Endothelial cell of umbilical vein (primary cell): Measurements from ENCODE around the gene HEATR5A. TPM values are rescaled to one million over a fixed set of nuclear protein-coding genes. Genes with fewer than 3 reads are reported as not detected.

Source experiments
- BruUV-seq: library from RNA; stranded (reverse); fragments of 400-500 nt; replicated peaks from 2 replicates; lab custom pipeline; 2021; lab: Mats Ljungman, UMichigan
- CTCF ChIA-PET: fragments of 300-600, 350-600 bp; sonication (Branson Sonifier 250); formaldehyde crosslinking; loops from one replicate; lab custom pipeline; 2021; ENCODE audit warnings: antibody characterized with exemption, inconsistent platforms; lab: Charles Lee
- POLR2A ChIA-PET: fragments of 300-600, 350-600 bp; sonication (Branson Sonifier 250); formaldehyde crosslinking; loops from one replicate; lab custom pipeline; 2021; ENCODE audit warnings: antibody characterized with exemption, inconsistent platforms; lab: Charles Lee
- DNase-seq: peaks from one replicate; pipeline ENCODE4 v3.0.0-alpha.2; 2011; ENCODE audit warnings: low read depth, low spot score
- FAIRE-seq: peaks from 2 replicates; lab custom pipeline; 2011; peaks lifted over from hg19 to GRCh38; lab: Jason Lieb, UNC
- H2AFZ ChIP-seq: 2 replicates; pipeline ENCODE4 v1.6.0; 2012; ENCODE audit warnings: low read depth, low read length, control low read depth, inconsistent platforms
- H3K27ac ChIP-seq: 2 replicates; pipeline ENCODE4 v1.5.1; 2011; ENCODE audit warnings: low read depth, mild to moderate bottlenecking, control low read depth, low read length, moderate library complexity; ENCODE audit not compliant: insufficient read depth
- H3K27me3 ChIP-seq, 2 experiments: 2 replicates each; pipeline versions ENCODE4 v1.6.0 to v1.6.1; 2011; ENCODE audit warnings: low read length in 2 of 2, mixed read lengths in 1 of 2; ENCODE audit not compliant: control insufficient read depth in 2 of 2, insufficient read depth in 2 of 2
- H3K36me3 ChIP-seq, 2 experiments: 2 replicates in 1 of 2; 3 replicates in 1 of 2; pipeline ENCODE4 v1.5.1; 2011; ENCODE audit warnings: low read length in 2 of 2, mild to moderate bottlenecking in 1 of 2, moderate library complexity in 1 of 2; ENCODE audit not compliant: control insufficient read depth in 2 of 2, insufficient read depth in 2 of 2; ENCODE audit errors: extremely low read depth in 1 of 2
- H3K4me1 ChIP-seq: 3 replicates; pipeline ENCODE4 v1.5.1; 2011; ENCODE audit warnings: mild to moderate bottlenecking, low read length; ENCODE audit not compliant: control insufficient read depth, insufficient read depth; ENCODE audit errors: extremely low read depth
- H3K4me2 ChIP-seq: 2 replicates; pipeline ENCODE4 v1.6.1; 2011; ENCODE audit warnings: low read length, control low read depth, mixed read lengths; ENCODE audit not compliant: insufficient read depth
- H3K4me3 ChIP-seq, 3 experiments: fragments of 200-600 bp in 1 of 3; sonication (generic), shearing (Covaris generic) in 1 of 3; replicated peaks in 1 of 3; 2 replicates each; pipeline ENCODE4 v1.5.1; 2011 to 2016; ENCODE audit warnings: control low read depth in 3 of 3, low read length in 3 of 3, mild to moderate bottlenecking in 2 of 3, inconsistent platforms in 1 of 3, low read depth in 1 of 3, moderate library complexity in 1 of 3; ENCODE audit not compliant: insufficient read depth in 1 of 3
- H3K79me2 ChIP-seq: 2 replicates; pipeline ENCODE4 v1.6.0; 2012; ENCODE audit warnings: low read length, inconsistent platforms; ENCODE audit not compliant: control insufficient read depth, insufficient read depth
- H3K9ac ChIP-seq: replicated peaks from 2 replicates; pipeline ENCODE3; 2011; ENCODE audit warnings: low read length, control low read depth; ENCODE audit not compliant: insufficient read depth; ENCODE audit errors: extremely low read depth
- H3K9me1 ChIP-seq: replicated peaks from 3 replicates; pipeline ENCODE4 v1.6.0; 2011; ENCODE audit warnings: mild to moderate bottlenecking, low read length; ENCODE audit not compliant: control insufficient read depth, insufficient read depth; ENCODE audit errors: extremely low read depth
- H3K9me3 ChIP-seq: replicated peaks from 2 replicates; pipeline ENCODE4 v1.5.1; 2012; ENCODE audit warnings: low read length, inconsistent platforms; ENCODE audit not compliant: control insufficient read depth, insufficient read depth
- H4K20me1 ChIP-seq: replicated peaks from 2 replicates; pipeline ENCODE3; 2011; ENCODE audit warnings: mild to moderate bottlenecking, low read length; ENCODE audit not compliant: control insufficient read depth, insufficient read depth; ENCODE audit errors: extremely low read depth
- CTCF ChIP-seq, 2 donors: IDR thresholded peaks; 1 replicate in 1 of 2; 2 replicates in 1 of 2; pipeline ENCODE4 v1.5.1; 2011; ENCODE audit warnings: low read length in 2 of 2, mild to moderate bottlenecking in 2 of 2, moderate library complexity in 2 of 2, control low read depth in 1 of 2, inconsistent platforms in 1 of 2, low read depth in 1 of 2; ENCODE audit not compliant: insufficient read depth in 1 of 2; ENCODE audit errors: extremely low read depth in 1 of 2
- JUN ChIP-seq: IDR thresholded peaks from 2 replicates; pipeline ENCODE4 v1.6.1; 2011; ENCODE audit warnings: borderline replicate concordance, low read depth; ENCODE audit not compliant: insufficient read length, insufficient read depth
- dilution Hi-C: fragments of 300-500 bp; cut with MboI; formaldehyde crosslinking; loops from one replicate; pipeline ENCODE4 v1.15.0; 2019; ENCODE audit warnings: low sequenced_read_pairs; ENCODE audit not compliant: extremely low pct_ligation_motif_present
- intact Hi-C: fragments of 100-400 bp; cut with micrococcal nuclease; formaldehyde crosslinking; loops from one replicate; pipeline ENCODE4 v1.10.0; 2022
- polyA plus RNA-seq, 4 experiments: library from polyadenylated mRNA; depleted of rRNA in 3 of 4; stranded (reverse) in 3 of 4; unstranded in 1 of 4; fragments of >200 nt; gene quantifications; 2 replicates each; pipeline versions ENCODE4 v1.2.1 to v1.2.3, GENCODE V29; 2011 to 2012; ENCODE audit warnings: missing spikeins in 1 of 4
- total RNA-seq: library from RNA; stranded (reverse); gene quantifications from 2 replicates; pipeline ENCODE4 v1.2.3, GENCODE V29; 2021

Gene HEATR5A
- total and polyA plus RNA-seq, 2 donors (not counting 3 experiments of a cell fraction or from before 2014, with no cell fraction given), result 12.6 to 45.3 TPM

GRCh38 chr14:31287294-31287972, 132.9 kb downstream of the HEATR5A start:
- Histone ChIP-seq H3K4me3 (no peak overlapping the region), H4K20me1 (no peaks in the 10 kb centered on the region), H3K27me3 (no peaks in the 10 kb centered on the region), H2AFZ (no peak overlapping the region), H3K36me3 (no peaks in the 10 kb centered on the region), H3K9me3 (no peaks in the 10 kb centered on the region), H3K4me2 (no peak overlapping the region), H3K79me2 (no peaks in the 10 kb centered on the region), H3K27ac (no peak overlapping the region), H3K9me1 (no peaks in the 10 kb centered on the region), H3K4me1 (peaks cover 31% of the 10 kb centered on the region), H3K9ac (no peak overlapping the region)
- FAIRE-seq (no peak), DNase-seq (no peak)
- ChIA-PET POLR2A (no interaction called here), CTCF (interaction anchor here (0.8 kb wide), 1 partner anchor 80 kb away, joined by 3 read pairs; the partner anchor contains the start of gene HECTD1)
- TF ChIP-seq CTCF (IDR thresholded peaks at IDR 0.05; ENCODE audit: extremely low read depth in 1 of 2, insufficient read depth in 1 of 2, low read depth in 1 of 2, low read length in 2 of 2) (no peak), JUN (no peak)
- intact Hi-C loops, result no loop called here
- dilution Hi-C loops, result no loop called here
- no TSS peak for BruUV-seq
